Type B pancreatic cell (in vitro differentiated cells): ENCODE results near the gene HNMT. TPM values are rescaled to one million over a fixed set of nuclear protein-coding genes. Genes with fewer than 3 reads are reported as not detected.

Experiments
- DNase-seq: peaks from one replicate; pipeline ENCODE4 v3.0.0; 2021; ENCODE audit warnings: mixed read lengths; ENCODE audit not compliant: unreplicated experiment; ENCODE audit errors: extremely low spot score
- H3K27ac Mint-ChIP-seq: 2 replicates; pipeline ENCODE4 v1.8.0; 2021; ENCODE audit warnings: mild to moderate bottlenecking, mixed read lengths
- H3K27me3 Mint-ChIP-seq: 2 replicates; pipeline ENCODE4 v1.8.0; 2021; ENCODE audit warnings: mixed read lengths
- H3K36me3 Mint-ChIP-seq: 2 replicates; pipeline ENCODE4 v1.8.0; 2021; ENCODE audit warnings: mixed read lengths
- H3K4me1 Mint-ChIP-seq: one replicate; pipeline ENCODE4 v1.8.0; 2021; ENCODE audit warnings: mixed read lengths; ENCODE audit not compliant: unreplicated experiment
- H3K4me3 Mint-ChIP-seq: 2 replicates; pipeline ENCODE4 v1.8.0; 2021; ENCODE audit warnings: mild to moderate bottlenecking, mixed read lengths
- H3K9me3 Mint-ChIP-seq: 2 replicates; pipeline ENCODE4 v1.8.0; 2021; ENCODE audit warnings: mixed read lengths
- CTCF ChIP-seq: fragments of 200-600 bp; sonication (generic); conservative IDR thresholded peaks from 2 replicates; pipeline ENCODE4 v1.5.0; 2021; ENCODE audit warnings: antibody characterized with exemption, mild to moderate bottlenecking
- total RNA-seq: library from RNA; stranded (reverse); gene quantifications from 2 replicates; pipeline ENCODE4 v1.2.1, GENCODE V29; 2021; ENCODE audit warnings: low replicate concordance

The HNMT gene
- total RNA-seq, 1 donor from 2014 or later = 12.1 TPM

GRCh38 chr2:138060301-138060635, 96.0 kb downstream of the HNMT start:
- TF ChIP-seq CTCF = no peak

GRCh38 chr2:138061961-138062360, 97.7 kb downstream of the HNMT start:
- H3K27me3 Mint-ChIP-seq = no peaks in the 10 kb centered on the region
- TF ChIP-seq CTCF = no peak
- H3K4me1 Mint-ChIP-seq = no peaks in the 10 kb centered on the region
- no peak overlapping the region for H3K27ac Mint-ChIP-seq
- no peak overlapping the region for H3K4me3 Mint-ChIP-seq
- DNase-seq = no peak
- no peaks in the 10 kb centered on the region for H3K36me3 Mint-ChIP-seq
- H3K9me3 Mint-ChIP-seq = no peaks in the 10 kb centered on the region

More at GRCh38 chr2:138060301-138060635, 96.0 kb downstream of the HNMT start:
- Mint-ChIP-seq H3K27me3 (no peaks in the 10 kb centered on the region), H3K4me1 (no peaks in the 10 kb centered on the region), H3K36me3 (no peaks in the 10 kb centered on the region), H3K4me3 (no peak overlapping the region), H3K27ac (no peak overlapping the region), H3K9me3 (no peaks in the 10 kb centered on the region)
- DNase-seq = no peak

- TF ChIP-seq CTCF = no peak
- no peak overlapping the region for H3K4me3 Mint-ChIP-seq
- H3K4me1 Mint-ChIP-seq = no peaks in the 10 kb centered on the region
- H3K27me3 Mint-ChIP-seq = no peaks in the 10 kb centered on the region
- H3K9me3 Mint-ChIP-seq = no peaks in the 10 kb centered on the region
- H3K36me3 Mint-ChIP-seq = no peaks in the 10 kb centered on the region
- DNase-seq = no peak
- H3K27ac Mint-ChIP-seq = no peak overlapping the region
These were observed 98.9 kb downstream of the HNMT start for GRCh38 chr2:138063181-138063580.
